Endothelial cell of umbilical vein (primary cell): ENCODE measurements around the gene PDE4C.

ENCODE experiments used
- EZH2 ChIP-seq: IDR thresholded peaks from 2 replicates; pipeline ENCODE4 v1.6.1; 2012; ENCODE audit warnings: borderline replicate concordance, low read depth, mild to moderate bottlenecking, moderate library complexity, low read length, inconsistent platforms; ENCODE audit not compliant: severe bottlenecking
- JUN ChIP-seq: IDR thresholded peaks from 2 replicates; pipeline ENCODE4 v1.6.1; 2011; ENCODE audit warnings: borderline replicate concordance, low read depth; ENCODE audit not compliant: insufficient read length, insufficient read depth
- MYC ChIP-seq: IDR thresholded peaks from one replicate; pipeline ENCODE4 v1.6.1; 2011; ENCODE audit warnings: mild to moderate bottlenecking, low read depth, low read length
- POLR2A ChIP-seq: IDR thresholded peaks from 2 replicates; pipeline ENCODE4 v1.6.1; 2012; ENCODE audit warnings: low read depth, mild to moderate bottlenecking, control low read depth, low read length
- TF ChIP-seq, protein P1 (sequence below), 2 donors: IDR thresholded peaks; 1 replicate in 1 of 2; 2 replicates in 1 of 2; pipeline ENCODE4 v1.5.1; 2011; ENCODE audit warnings: low read length in 2 of 2, mild to moderate bottlenecking in 2 of 2, moderate library complexity in 2 of 2, control low read depth in 1 of 2, inconsistent platforms in 1 of 2, low read depth in 1 of 2; ENCODE audit not compliant: insufficient read depth in 1 of 2; ENCODE audit errors: extremely low read depth in 1 of 2
- TF ChIP-seq, protein P2 (sequence below): IDR thresholded peaks from 2 replicates; pipeline ENCODE4 v1.6.1; 2011; ENCODE audit not compliant: insufficient read depth, insufficient read length

DNA sequence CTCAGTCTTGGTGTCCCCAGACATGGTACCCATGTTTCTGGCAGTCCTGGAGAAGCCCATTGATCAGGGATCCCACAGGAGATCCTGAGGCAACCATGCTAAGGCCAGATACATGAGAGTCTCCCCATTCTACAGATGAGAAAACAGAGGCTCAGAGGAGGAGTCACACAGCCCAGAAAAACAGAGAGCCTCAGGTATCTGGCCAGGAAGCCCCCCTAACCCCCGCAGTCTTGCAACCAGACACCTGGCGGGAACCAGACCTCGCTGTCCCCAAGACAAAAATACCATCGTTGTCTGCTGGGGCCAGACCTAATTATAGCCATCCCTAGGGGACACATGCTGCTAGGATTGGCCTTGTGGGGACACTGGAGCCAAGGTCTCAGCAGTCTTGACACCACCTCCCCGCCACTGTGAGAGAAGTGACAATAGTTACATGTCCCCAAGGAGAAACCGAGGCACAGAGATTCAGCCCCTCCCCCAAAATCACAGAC lies 1.6 kb upstream of the PDE4C start:
- TF ChIP-seq, protein P1, sequence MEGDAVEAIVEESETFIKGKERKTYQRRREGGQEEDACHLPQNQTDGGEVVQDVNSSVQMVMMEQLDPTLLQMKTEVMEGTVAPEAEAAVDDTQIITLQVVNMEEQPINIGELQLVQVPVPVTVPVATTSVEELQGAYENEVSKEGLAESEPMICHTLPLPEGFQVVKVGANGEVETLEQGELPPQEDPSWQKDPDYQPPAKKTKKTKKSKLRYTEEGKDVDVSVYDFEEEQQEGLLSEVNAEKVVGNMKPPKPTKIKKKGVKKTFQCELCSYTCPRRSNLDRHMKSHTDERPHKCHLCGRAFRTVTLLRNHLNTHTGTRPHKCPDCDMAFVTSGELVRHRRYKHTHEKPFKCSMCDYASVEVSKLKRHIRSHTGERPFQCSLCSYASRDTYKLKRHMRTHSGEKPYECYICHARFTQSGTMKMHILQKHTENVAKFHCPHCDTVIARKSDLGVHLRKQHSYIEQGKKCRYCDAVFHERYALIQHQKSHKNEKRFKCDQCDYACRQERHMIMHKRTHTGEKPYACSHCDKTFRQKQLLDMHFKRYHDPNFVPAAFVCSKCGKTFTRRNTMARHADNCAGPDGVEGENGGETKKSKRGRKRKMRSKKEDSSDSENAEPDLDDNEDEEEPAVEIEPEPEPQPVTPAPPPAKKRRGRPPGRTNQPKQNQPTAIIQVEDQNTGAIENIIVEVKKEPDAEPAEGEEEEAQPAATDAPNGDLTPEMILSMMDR (IDR thresholded peaks at IDR 0.05; ENCODE audit: extremely low read depth in 1 of 2, insufficient read depth in 1 of 2, low read depth in 1 of 2, low read length in 2 of 2) = no peak
- TF ChIP-seq EZH2 = no peak
- TF ChIP-seq, protein P2, sequence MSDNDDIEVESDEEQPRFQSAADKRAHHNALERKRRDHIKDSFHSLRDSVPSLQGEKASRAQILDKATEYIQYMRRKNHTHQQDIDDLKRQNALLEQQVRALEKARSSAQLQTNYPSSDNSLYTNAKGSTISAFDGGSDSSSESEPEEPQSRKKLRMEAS = no peak
- no peak for TF ChIP-seq POLR2A
- TF ChIP-seq JUN = no peak
- no peak for TF ChIP-seq MYC
